Hepatic stellate cell (primary cell): ENCODE results near the gene CDIP1.

ENCODE experiments used
- DNase-seq: peaks from one replicate; pipeline ENCODE4 v3.0.0; 2011; ENCODE audit warnings: low spot score

Gene CDIP1

GRCh38 chr16:4513881-4514280 lies 24.7 kb downstream of the CDIP1 start:
- DNase-seq = no peak

GRCh38 chr16:4513086-4513860 lies 25.3 kb downstream of the CDIP1 start:
- DNase-seq = no peak

- no peak for DNase-seq
Measured at GRCh38 chr16:4512473-4512872, 26.1 kb downstream of the CDIP1 start.

- peak; percentile 63 for DNase-seq
Measured at GRCh38 chr16:4511441-4512082, 27.0 kb downstream of the CDIP1 start.

GRCh38 chr16:4510747-4511426 lies 27.7 kb downstream of the CDIP1 start:
- no peak for DNase-seq

- DNase-seq = no peak
Measured at GRCh38 chr16:4510131-4510530, 28.4 kb downstream of the CDIP1 start.

- DNase-seq = no peak
Measured at GRCh38 chr16:4509420-4509819, 29.2 kb downstream of the CDIP1 start.

GRCh38 chr16:4508806-4509205 lies 29.8 kb downstream of the CDIP1 start:
- no peak for DNase-seq

- DNase-seq = no peak
Measured at GRCh38 chr16:4507588-4508345, 30.8 kb downstream of the CDIP1 start.

GRCh38 chr16:4506450-4506849 lies 32.1 kb downstream of the CDIP1 start:
- peak; percentile 77 for DNase-seq

- DNase-seq = no peak
Measured at GRCh38 chr16:4505356-4506147, 33.0 kb downstream of the CDIP1 start.

- no peak for DNase-seq
Measured at GRCh38 chr16:4501071-4501478, 37.5 kb downstream of the CDIP1 start.

- peak; percentile 93 for DNase-seq
Measured at GRCh38 chr16:4500272-4500671, 38.3 kb downstream of the CDIP1 start.

- DNase-seq = no peak
Measured at GRCh38 chr16:4499196-4499555, 39.4 kb downstream of the CDIP1 start.

GRCh38 chr16:4498546-4499195 lies 39.9 kb downstream of the CDIP1 start:
- DNase-seq = no peak

GRCh38 chr16:4496305-4496704 lies 42.3 kb downstream of the CDIP1 start:
- no peak for DNase-seq

- no peak for DNase-seq
Measured at GRCh38 chr16:4495766-4496165, 42.8 kb downstream of the CDIP1 start.

- peak; percentile 60 for DNase-seq
Measured at GRCh38 chr16:4494746-4495490, 43.7 kb downstream of the CDIP1 start.

- no peak for DNase-seq
Measured at GRCh38 chr16:4491898-4492297, 46.7 kb downstream of the CDIP1 start.

- peak; percentile 75 for DNase-seq
Measured at GRCh38 chr16:4489030-4489429, 49.5 kb downstream of the CDIP1 start.
